ENCODE measurements around the gene ERN2.
"Not testable (repeated sequence)": the region's sequence is repeated elsewhere in the genome, so short reads cannot be mapped to it uniquely, and the experiment has no call there.

ERN2 gene

GRCh38 chr16:23712976-23713375 lies at the start of gene ERN2:
ERN2 (minus strand) TSS chr16:23713222; CDS start chr16:23713187, 35 bp downstream.
- no peak for DNase-seq

GRCh38 chr16:23757937-23758619 lies 45.1 kb upstream of the ERN2 start:
- DNase-seq = no peak

- no peak for DNase-seq
Measured at GRCh38 chr16:23757116-23757515, 44.1 kb upstream of the ERN2 start.

- no peak for DNase-seq
Measured at GRCh38 chr16:23755484-23755809, 42.4 kb upstream of the ERN2 start.

- DNase-seq = no peak
Measured at GRCh38 chr16:23754594-23755483, 41.8 kb upstream of the ERN2 start, which contains the start of gene CHP2. CHP2 (plus strand) TSS chr16:23755026; CDS start chr16:23755050, 24 bp downstream.

GRCh38 chr16:23753908-23754593 lies 41.0 kb upstream of the ERN2 start:
- DNase-seq = no peak

GRCh38 chr16:23751053-23751452 lies 38.0 kb upstream of the ERN2 start:
- DNase-seq = not testable (repeated sequence)

GRCh38 chr16:23748630-23749029 lies 35.6 kb upstream of the ERN2 start:
- DNase-seq = no peak

GRCh38 chr16:23745263-23745662 lies 32.2 kb upstream of the ERN2 start:
- no peak for DNase-seq

GRCh38 chr16:23742766-23743165 lies 29.7 kb upstream of the ERN2 start:
- DNase-seq = no peak

GRCh38 chr16:23741675-23742303 lies 28.8 kb upstream of the ERN2 start:
- DNase-seq = no peak

- DNase-seq = no peak
Measured at GRCh38 chr16:23739516-23739915, 26.5 kb upstream of the ERN2 start.

- DNase-seq = not testable (repeated sequence)
Measured at GRCh38 chr16:23737423-23738028, 24.5 kb upstream of the ERN2 start.

- DNase-seq = no peak
Measured at GRCh38 chr16:23734176-23734893, 21.3 kb upstream of the ERN2 start.

- DNase-seq = no peak
Measured at GRCh38 chr16:23729503-23730424, 16.7 kb upstream of the ERN2 start.

GRCh38 chr16:23728112-23728477 lies 15.1 kb upstream of the ERN2 start:
- no peak for DNase-seq

- DNase-seq = no peak
Measured at GRCh38 chr16:23726710-23727109, 13.7 kb upstream of the ERN2 start.

GRCh38 chr16:23724785-23725131 lies 11.7 kb upstream of the ERN2 start:
- no peak for DNase-seq

- no peak for DNase-seq
Measured at GRCh38 chr16:23724096-23724784, 11.2 kb upstream of the ERN2 start.

GRCh38 chr16:23722613-23723240 lies 9.7 kb upstream of the ERN2 start:
- not testable (repeated sequence) for DNase-seq

Measured in NCI-H2029 (cell line).